GM21526 (cell line): ENCODE results near the gene MBP.
"Not testable (repeated sequence)": the region's sequence is repeated elsewhere in the genome, so short reads cannot be mapped to it uniquely, and the experiment has no call there.

Experiments
- ATAC-seq: cut with Tn5 transposase; IDR thresholded peaks from one replicate; pipeline ENCODE4 v1.9.1; 2021; ENCODE audit warnings: moderate library complexity; ENCODE audit not compliant: unreplicated experiment, low FRiP score

Gene MBP

DNA sequence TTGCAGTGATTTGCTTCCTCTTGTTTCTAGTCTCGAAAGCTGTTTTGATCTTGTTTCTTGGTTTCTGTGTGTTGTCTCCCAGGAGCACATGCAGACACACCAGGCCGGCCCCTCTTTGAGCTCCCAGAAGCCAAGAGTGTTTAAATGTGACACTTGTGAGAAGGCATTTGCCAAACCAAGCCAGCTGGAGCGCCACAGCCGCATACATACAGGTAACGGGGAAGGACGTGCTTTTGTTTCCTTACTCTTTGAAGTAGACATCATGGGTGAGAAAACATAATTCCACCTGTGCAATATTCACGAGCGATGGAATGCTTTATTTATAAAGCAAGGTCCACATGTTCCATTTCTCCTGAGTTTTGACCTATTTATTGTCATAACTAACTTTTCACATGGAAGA is 173.0 kb downstream of the MBP start:
- ATAC-seq = no peak

DNA sequence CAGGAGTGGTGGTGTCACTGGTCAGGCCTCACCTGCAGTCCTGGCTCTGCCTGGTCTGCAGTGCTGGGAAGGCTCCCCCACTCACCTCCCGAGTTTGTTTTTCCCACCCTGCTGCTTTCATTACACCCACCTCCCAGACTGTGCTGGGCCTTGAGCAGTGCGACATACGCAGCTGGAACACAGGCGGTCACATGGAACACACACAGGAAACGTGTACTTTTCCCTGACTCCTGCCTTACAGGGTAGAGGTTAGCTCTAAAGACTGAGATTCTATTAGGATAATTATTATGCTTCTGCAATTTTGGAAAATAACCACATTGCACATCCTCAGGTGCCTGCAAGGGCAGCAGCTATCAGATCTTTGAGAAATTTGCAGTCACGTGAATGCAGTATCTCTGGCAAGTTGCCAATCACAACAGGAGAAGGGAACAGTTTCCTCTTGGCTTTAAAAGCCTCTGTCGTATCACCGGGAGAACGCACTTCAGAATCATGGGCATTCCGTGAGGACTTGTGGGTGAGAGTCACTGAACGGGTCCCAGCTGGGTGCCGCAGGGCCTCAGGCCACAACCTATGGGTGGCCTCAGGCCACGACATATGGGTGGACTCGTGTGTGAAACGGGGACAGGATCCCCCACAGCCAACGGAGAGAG is 173.8 kb downstream of the MBP start:
- no peak for ATAC-seq

DNA sequence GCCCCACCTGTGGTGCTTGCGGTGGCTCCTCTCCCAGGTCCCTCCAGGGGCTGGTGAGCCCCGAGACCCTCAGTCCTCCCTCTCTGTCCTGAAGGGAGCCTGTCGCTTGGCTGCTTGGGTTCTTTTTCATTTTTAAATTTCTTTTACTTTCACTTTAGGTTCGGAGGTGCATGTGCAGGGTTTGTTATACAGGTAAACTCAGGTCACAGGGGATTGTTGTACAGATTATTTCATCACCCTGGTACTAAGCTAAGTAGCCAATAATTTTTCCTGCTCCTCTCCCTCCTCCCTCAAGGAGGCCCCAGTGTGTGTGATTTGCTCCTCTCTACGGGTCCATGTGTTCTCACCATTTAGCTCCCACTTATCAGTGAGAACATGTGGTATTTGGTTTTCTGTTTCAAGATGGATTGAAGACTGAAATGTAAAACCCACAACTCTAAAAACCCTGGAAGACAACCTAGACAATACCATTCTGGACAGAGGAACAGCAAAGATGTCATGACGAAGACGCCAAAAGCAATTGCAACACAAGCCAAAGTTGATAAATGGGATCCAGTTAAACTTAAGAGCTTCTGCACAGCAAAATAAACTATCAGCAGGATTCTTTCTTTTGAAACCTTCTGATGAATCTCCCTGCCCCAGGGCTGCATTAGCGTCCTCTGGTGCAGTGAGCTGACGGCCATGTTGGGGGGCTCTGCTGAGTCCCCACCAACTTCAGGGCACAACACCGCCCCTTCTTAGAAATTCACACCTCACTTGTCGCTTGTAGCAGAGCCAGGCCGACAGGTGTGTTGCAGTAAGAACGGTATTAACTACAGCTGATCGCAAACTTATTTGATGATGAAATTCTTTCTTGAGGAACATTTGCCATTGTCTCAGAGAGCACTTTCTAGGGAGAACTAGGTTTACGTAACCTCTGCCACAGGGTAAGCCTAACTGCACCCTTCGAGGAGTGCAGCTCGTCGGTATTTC is 174.9 kb downstream of the MBP start:
- no peak for ATAC-seq

DNA sequence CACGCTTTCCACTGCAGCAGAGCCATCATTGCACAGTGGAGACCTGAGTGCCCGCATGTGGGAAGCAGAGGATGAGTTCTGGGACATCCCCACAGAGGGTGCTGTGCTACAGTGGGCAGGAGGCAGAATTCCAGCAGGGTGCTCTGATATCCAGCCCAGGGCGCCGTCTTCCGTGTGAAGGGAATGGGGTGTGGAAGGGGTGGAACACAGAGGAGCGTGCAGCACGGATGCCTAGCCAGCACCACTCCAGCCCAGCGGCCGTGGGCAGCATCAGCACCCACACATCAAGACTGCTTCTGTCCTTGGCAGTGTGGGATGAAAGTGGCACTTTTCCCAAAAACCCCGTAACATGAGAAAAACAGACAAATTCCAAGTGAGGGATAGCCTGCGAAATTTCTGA is 175.9 kb downstream of the MBP start:
- no peak for ATAC-seq

DNA sequence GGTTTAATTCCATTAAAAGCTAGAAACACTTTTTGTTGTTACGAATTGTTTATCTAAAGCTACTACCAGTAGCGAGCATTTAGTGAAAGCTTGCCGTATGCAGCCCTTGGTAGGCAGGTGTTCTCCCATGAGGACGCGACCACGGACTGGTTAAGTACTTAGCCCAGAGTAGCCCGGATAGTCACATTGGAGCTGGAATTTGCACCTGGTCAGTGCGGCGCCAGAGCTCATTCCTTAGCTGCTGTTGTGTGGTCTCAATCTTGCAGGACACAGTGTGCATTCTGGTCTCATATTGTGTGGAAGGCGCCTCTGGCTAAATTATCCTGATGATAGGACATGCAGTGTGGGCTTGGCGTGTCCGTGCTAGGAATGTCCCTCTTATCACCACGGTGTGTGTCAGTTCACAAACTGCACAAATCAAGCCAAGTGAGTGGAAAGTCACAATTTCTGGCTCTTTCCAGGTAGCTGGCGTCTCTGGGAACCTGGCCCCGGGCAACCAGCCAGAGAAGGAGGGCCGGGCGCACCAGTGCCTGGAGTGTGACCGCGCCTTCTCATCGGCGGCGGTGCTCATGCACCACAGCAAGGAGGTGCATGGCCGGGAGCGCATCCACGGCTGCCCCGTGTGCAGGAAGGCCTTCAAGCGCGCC is 176.9 kb downstream of the MBP start:
- no peak for ATAC-seq

DNA sequence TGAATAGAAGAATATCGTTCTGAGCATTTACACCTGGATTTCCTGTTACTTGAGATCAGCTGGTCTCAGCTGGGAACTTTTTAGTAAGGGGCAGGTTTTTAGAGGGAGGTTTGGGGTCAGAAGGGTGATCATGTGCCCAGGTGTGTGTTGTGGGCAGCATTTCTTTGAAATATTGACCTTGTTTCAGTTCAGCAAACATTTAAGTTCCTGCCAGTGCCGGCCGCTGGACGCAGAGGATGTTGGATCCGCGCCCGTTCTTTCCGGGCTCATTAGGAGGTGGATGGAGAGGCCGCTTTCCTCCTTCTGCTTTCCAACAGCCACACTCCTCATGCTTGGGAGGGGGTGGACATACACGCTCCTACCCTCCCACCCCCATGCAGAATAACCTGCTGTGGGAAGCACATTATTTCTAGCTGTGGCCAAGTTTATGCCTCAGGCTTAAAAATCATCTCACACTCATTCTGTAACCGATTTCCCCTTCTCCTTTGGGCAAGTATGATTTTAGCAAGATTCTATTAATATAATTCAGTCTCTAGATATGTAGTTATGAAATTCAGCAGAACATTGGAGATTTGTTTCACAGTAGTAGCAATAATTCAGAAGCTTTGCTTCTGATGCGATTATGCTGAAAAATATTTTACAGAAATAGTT is 178.9 kb downstream of the MBP start:
- no peak for ATAC-seq

DNA sequence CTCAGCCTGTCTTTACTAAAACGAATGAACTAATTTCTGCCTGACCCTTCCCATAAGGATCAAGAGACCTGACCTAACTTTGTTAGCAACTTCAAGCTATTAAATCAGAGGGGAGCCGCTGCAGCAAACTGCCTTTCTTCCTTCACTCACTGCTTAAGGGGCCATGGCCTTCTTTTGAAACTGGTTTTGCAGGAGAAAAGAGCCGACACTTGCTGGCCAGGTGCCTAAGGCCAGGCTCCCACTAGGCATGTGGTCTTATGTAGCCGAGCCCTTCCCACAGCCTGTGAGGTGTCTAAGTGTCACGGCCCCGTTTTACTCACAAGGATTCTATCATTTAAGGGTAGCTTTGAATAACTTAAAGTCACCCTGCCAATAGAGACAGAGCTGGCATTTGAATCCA is 179.4 kb downstream of the MBP start:
- ATAC-seq = no peak

DNA sequence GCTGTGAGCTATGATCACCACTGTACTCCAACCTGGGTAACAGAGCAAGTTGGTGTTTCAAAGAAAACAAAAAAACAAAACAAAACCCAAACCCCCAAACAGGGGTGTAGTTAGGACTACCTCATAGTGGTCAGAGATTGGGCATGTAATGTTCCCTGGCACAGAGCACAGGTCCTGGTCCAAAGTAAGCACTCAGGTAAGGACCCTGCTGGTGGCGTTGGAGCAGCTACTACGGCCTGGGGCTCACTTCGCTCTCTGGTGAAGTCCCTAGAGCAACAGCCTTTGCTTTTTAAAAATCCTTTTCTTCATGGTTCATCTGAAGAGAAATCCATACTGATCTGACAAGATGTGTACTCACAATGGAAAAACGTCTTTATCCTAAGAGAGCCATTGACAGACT is 179.8 kb downstream of the MBP start:
- no peak for ATAC-seq

DNA sequence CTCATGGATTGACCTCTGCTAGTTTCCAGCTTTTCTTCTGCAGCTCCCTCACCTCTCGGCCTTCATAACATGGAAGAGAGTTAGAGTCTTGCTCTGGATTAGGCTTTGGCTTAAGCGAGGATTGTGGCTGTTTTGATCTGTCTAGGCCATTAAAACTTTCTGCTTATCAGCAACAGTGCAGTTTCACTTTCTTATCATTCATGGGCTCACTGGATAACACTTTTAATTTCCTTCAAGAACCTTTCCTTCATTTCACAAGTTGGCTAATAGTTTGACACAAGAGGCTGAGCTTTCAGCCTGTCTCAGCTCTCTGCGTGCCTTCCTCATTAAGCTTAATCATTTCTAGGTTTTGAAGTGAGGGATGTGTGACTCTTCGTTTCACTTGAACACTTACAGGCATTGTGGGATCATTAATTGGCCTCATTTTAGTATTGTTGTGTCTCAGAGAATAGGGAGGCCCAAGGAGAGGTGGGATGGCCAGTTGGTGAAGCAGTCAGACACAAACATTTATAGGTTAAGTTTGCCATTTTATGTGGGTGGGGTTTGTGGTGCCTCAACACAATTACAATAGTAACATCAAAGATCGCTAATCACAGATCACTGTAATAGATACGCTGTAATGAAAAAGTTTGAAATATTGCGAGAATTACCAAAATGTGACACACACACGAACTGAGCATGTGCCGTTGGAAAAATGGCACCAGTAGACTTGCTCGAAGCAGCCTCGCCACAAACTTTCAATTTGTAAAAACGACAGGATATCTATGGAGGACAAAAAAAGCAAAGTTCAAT is 180.9 kb downstream of the MBP start:
- ATAC-seq = no peak

DNA sequence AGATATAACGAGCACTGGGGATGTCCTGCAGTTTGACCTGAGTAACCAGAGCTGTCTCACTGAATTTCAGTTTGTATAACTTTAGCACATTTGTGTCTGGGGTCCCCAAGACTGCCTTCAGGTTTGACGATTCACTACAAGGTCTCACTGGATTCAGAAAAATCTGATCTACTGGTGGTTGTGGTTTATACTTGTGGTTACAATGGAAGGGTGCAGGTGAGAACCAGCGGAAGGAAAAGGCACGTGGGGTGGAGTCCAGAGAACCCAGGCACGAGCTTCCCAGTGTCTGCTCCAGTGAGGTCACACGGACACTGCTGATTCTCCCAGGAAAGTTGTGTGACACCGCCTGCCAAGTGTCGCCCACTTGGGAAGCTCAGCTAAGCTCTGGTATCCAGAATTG is 184.2 kb downstream of the MBP start:
- ATAC-seq = no peak

DNA sequence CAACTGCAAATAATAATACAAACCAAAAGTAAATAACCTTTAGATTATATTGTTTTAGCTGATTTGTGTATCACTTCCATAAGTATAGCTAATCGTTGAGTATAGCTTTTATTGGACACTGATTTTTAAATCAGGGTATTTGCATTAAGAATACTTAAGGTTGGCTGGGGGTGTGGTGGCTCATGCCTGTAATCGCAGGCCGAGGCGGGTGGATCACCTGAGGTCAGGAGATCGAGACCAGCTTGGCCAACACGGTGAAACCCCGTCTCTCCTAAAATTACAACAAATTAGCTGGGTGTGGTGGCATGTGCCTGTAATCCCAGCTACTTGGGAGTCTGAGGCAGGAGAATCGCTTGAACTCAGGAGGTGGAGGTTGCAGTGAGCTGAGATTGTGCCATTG is 188.2 kb downstream of the MBP start:
- ATAC-seq = not testable (repeated sequence)

DNA sequence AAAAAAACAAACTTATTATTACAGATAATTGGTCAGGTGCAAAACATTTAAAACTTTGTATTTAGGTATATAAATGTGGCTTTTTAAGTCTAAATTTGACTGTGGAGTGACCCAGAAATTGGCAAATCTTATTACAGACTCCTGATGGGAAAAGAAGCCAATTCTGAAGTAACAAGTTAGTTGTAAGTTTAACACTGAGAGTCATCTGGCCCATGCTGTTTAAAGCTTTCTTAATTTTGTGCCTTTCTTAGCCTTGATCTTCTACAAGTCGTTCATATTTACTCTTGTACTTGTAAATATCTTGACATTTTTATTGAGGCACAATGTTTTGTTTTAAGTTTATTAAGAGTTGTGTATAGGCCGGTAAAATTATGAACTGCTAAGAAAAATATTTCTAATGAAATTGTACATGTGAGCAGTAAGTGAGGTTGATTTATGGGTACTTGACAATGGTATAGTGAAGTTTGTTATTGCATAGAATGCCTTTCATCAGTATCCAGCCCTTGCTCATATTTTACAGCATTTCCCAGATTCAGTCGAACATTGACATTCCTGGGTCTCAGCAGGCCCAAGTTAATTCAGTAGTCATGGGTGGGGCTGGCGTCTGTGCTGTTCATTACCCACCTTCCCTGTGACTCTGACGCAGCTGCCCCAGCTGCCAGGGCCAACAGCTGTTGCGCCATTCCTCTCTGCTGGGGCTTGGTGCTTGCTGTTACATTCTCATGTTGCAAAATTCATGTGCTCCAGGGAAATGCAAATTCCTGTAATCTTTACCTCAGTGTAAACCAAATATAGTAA is 188.8 kb downstream of the MBP start:
- no peak for ATAC-seq

DNA sequence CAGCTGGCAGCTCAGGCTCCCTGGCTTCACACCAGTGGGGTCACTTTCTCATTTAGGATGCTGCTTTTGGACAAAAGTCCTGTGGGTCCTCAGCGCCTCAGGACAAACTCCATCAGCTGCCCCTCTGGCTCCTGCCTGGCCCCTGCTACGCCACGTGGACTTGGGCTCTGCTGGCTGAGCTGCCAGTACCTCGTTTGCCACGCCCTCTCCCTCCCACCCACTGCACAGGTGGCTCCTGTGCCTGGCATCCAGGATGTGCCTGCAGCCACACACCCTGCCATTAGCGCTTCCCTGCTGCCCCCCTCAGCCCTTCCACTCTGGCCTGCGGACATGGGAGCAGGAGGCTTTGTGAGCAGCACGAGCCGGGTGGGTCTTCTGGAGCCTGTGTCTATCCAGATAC is 191.3 kb downstream of the MBP start:
- no peak for ATAC-seq

DNA sequence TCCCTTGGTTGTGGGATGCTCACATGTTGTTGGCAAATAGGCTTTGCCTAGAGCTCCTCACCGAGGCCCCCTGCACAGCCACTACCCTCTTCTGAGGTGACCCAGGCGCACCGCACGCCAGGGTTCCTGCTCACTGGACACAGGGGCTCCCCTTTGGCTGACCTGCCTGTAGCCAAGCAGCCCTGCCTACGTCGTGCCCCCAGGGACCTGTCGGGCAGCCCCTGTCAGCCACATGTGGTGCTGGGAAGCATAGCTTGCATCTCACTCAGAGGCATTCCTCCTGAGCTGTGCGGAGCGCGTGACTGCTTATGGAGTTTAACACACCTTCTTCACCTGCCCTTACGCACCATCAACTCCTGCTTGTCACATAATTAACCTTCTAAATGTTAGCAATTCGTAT is 194.0 kb downstream of the MBP start:
- no peak for ATAC-seq

DNA sequence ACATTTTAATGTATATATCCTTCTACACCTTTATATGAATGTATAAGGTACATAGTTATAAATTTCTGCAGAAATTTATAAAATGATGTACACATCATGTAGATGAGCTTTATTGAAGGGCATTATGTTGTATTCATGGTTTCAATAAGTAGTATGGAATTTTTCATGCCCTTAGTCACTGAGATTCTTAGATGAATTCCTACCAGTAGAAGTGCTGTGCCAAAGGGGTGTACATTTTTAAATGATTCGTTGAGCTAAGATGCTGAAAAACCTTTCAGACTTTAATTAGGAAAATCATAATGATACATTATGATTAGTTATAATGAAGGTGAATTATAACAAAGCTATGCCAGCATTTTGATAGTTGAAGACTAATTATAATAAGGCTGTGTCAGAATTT is 195.0 kb downstream of the MBP start:
- no peak for ATAC-seq

DNA sequence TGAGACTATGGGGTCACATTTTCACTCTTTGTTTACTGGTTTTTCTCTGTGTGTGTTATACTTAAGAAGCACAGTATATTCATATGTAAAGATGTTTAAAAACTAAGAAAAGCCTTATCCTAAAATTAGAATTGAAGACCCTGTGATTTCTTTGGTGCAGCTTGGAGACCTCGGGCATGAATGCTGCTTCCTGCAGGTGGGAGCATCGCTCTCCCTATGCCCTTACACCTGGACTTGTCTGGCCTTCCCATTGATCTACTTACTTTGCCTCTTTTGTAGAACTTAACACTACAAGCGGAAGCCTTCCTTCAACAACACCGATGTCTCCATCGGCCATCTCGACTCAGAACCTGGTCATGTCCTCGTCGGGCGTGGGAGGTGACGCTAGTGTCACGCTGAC is 195.7 kb downstream of the MBP start:
- no peak for ATAC-seq

DNA sequence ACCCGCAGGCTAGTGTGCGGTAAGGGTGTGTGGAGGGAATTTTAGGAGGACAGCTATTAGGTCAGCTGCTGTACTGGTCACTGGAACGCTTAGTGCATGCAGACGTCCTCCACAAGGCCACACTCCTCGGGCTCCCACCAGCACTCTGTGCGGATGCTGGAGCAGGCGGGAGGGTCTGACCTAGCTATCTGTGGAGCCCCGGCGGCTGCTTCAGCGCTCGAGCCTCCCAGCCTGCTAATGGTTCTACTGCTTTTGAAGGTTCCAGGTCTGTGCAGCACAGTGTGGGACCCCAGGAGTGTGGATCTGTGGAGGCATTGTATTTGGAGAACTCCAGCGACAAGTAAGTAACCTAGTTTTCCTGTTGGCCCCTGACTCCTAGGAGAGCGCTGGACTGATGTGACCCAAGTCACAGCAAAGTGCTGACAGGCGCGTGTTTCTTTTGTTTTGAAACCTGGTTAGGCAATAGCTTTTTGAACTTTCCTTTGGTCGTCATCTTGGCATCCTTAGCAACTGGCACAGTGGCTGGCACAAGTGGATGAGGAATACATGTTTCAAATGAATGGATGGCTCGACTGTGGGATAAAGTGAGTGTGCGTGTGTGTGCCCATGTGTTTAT is 196.8 kb downstream of the MBP start:
- ATAC-seq = no peak

DNA sequence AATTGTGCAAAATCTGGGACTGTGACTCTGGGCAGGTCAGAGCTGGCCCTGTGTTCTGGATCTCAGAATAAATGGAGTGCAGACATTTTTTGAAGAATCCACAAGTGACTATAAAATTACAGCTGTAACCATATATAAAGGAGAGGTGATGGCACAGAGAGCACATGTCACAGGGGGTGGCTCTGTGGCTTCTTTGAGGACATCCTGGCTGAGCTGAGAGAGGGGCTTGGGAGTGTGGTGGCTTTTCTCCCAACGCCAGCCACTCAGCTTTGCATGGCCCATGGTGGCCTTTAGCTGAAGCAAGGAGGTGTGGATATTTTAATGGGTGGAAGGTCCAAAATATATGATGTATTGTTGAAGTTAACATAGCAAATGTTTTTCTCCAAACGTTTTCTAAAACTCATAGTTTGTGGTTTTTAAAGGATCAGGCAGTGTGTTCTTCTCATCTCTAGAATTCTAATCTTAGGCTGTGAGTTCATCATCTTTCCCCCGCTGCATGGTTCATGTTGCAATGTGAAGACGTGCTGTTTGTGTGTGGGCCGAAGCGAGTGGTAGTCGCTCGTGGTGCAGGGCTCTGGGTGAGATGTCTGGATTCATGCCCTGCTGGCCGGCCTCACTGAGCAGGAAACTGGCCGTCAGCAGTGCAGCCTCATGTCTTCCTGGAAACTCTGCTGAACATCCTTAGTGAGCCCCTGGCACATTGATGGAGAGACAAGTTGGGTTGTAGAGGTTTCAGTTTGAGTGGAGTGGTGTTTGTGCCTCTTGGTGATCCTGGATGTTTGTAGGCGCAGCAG is 200.4 kb downstream of the MBP start:
- ATAC-seq = no peak
